AG09309 (cell line): ENCODE results near the gene PPP1R14D.

Experiments
- DNase-seq: peaks from one replicate; pipeline ENCODE4 v3.0.0-alpha.2; 2010; ENCODE audit warnings: low read depth
- H3K4me3 ChIP-seq: 2 replicates; pipeline ENCODE4 v1.5.1; 2011; ENCODE audit warnings: mild to moderate bottlenecking, low read depth, low read length, moderate library complexity; ENCODE audit not compliant: control insufficient read depth
- TF ChIP-seq, protein P1 (sequence below): IDR thresholded peaks from 2 replicates; pipeline ENCODE4 v1.5.1; 2011; ENCODE audit warnings: mild to moderate bottlenecking, low read depth, low read length, inconsistent platforms; ENCODE audit not compliant: insufficient read depth, control insufficient read depth; ENCODE audit errors: missing control alignments

The PPP1R14D gene

DNA sequence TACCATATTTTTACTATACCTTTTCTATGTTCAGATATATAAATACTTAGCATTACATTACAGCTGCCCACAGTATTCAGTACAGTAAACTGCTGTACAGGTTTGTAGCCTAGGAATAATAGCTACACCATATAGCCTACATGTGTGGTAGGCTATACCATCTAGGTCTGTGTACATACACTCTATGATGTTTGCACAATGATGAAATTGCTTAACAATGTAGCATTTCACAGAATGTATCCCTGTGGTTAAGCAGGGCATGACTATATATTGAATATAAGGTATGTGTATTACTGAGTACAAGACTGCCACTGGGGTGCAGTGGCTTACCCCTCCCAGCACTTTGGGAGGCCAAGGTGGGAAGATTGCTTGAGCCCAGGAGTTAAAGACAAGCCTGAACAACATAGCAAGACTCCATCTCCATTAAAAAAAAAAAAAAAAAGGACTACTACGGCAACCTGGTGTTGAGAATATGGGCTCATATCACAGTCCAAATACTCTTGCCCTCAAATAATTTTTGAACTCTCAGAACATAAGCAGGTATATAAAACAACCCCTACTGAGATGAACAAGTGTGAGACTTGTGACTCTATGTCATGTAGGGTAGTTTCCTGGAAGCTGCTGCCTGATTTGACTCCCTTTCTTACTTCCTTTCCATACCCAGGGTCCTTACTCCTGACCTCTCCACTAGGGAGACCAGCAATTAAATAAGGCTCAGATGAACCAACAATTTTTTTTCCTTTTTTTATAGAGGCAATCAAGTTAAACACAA, 4.8 kb downstream of the PPP1R14D start:
- H3K4me3 ChIP-seq = no peak overlapping the region
- no peak for DNase-seq
- TF ChIP-seq, protein P1, sequence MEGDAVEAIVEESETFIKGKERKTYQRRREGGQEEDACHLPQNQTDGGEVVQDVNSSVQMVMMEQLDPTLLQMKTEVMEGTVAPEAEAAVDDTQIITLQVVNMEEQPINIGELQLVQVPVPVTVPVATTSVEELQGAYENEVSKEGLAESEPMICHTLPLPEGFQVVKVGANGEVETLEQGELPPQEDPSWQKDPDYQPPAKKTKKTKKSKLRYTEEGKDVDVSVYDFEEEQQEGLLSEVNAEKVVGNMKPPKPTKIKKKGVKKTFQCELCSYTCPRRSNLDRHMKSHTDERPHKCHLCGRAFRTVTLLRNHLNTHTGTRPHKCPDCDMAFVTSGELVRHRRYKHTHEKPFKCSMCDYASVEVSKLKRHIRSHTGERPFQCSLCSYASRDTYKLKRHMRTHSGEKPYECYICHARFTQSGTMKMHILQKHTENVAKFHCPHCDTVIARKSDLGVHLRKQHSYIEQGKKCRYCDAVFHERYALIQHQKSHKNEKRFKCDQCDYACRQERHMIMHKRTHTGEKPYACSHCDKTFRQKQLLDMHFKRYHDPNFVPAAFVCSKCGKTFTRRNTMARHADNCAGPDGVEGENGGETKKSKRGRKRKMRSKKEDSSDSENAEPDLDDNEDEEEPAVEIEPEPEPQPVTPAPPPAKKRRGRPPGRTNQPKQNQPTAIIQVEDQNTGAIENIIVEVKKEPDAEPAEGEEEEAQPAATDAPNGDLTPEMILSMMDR = no peak

DNA sequence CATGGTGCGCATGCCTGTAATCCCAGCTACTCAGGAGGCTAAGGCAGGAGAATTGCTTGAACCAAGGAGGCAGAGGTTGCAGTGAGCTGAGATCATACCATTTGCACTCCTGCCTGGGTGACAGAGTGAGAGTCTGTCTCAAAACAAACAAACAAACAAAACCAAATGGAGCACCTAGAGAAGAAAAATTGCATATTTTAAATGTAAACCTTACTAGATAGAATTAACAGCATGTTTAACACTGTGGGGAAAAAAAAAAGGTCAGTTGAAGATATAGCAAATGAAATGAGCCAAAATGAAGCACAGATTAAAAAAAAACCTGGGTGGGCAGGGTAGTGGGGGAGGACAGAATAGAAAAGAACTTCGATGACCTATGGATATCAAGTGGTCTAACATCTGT, 7.3 kb downstream of the PPP1R14D start:
- TF ChIP-seq, protein P1 = no peak
- H3K4me3 ChIP-seq = no peak overlapping the region
- DNase-seq = no peak

DNA sequence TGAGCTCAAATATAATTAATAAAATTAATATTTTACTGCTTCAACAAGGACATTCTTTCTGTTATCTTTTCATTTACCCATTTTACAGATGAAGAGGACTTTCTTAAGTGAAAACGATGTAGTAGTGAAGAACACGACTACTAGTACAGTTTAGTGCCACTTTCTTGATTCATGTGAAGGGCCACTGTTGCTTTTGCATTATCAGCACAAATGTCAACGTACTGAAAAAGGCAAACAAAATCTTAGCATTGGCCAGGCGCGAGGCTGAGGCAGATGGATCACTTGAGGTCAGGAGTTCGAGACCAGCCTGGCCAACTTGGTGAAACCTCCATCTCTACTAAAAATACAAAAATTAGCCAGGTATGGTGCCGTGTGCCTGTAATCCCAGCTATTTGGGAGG, 9.5 kb downstream of the PPP1R14D start:
- no peak overlapping the region for H3K4me3 ChIP-seq
- TF ChIP-seq, protein P1 = no peak
- no peak for DNase-seq

DNA sequence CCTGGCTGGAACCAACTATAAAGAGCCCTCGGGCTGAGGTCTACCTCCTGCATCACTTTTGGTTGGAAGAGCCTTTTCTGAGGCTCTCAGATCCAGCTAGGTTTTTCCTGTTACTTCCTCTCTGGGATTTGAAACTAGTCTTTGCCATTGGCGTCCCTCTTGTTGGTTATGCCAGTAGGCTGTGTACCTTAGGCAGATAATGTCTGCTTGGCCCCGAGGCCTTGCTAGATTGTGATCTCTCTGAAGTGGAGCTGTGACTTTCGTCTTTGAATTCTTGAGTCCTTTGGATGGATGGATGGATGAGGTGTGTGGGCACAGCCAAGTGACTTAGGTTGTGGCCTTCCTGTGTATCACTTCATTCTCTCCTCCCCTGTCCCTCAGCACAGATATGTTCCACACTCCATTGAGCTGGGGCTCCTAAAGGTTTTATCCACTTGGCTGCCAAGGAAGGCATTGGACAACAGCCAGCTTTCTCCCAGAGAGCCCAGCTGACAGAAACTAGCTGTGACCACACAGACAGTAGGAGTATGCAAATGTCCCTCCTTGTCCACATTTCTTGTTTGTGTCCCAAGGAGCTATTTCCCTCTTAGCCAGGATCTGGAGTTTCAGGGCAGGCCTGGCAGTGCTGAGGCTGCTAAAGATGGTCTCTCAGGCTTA, 13.3 kb downstream of the PPP1R14D start:
- DNase-seq = no peak
- TF ChIP-seq, protein P1 = no peak
- no peak overlapping the region for H3K4me3 ChIP-seq

DNA sequence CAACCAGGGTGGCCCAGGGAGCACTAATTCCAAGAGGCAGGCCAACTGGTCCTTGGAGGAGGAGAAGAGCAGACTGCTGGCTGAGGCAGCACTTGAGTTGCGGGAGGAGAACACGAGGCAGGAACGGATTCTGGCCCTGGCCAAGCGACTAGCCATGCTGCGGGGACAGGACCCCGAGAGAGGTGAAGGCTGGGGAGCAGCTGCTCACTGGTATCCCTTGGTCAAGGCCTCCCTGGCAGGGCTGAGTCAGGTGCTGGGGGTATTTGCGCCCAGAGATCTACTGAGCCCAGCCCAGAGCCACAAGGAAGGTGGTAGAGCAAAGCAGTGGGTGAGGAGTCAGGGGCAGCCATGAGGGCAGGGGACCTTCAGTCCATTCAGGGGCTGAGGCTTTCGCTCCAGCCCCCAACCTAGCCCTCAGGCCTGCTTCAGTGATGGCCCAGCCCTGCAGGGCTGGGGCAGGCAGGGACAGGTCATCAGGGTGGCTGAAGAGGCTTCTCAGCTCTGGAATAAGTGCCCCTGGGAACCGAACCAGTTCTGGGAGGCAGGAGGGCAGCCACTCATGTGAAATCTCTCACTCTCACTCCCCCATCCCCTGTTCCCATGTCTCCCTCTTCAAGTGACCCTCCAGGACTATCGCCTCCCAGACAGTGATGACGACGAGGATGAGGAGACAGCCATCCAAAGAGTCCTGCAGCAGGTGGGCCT, 15.6 kb downstream of the PPP1R14D start:
- DNase-seq = no peak
- TF ChIP-seq, protein P1 = no peak
- H3K4me3 ChIP-seq = no peak overlapping the region

DNA sequence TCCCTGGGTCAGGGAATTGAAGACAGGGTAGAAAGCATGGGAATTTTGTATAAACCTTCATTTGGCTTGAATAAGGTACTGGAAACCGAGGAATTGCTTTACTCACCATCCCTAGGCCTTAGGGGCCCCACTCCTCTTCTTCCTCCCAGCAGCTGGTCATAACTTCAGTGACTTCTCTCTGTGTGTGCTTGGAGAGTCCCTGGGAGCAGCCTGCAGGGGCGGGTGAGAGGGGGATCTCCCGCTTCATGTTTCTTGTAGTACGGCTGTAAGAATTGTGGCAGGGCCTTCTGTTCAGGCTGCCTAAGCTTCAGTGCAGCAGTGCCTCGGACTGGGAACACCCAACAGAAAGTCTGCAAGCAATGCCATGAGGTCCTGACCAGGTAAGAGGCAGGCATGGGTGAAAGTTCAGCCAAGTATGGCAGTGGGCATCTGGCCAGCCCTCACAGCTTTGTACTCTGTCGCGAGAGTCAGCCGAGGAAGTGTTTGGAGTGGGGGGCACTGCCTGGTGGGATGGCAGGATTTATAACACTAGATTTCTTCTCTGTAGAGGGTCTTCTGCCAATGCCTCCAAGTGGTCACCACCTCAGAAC, 19.6 kb downstream of the PPP1R14D start:
- TF ChIP-seq, protein P1 = no peak
- no peak for DNase-seq
- H3K4me3 ChIP-seq = no peak overlapping the region
